Lower lobe of right lung (tissue), 2 donors: Measurements from ENCODE around the gene SMARCD3. TPM values are rescaled to one million over a fixed set of nuclear protein-coding genes. Genes with fewer than 3 reads are reported as not detected.
A peak's percentile ranks its signal among the peaks of the same experiment; 100 is the strongest.

Experiments used
- ATAC-seq, 2 donors: fragments of 200-7000 bp; cut with Tn5 transposase; one replicate each; pipeline ENCODE4 v1.9.1; 2020 to 2022; ENCODE audit warnings: mild to moderate bottlenecking in 2 of 2, moderate library complexity in 2 of 2
- DNase-seq: peaks from one replicate; pipeline ENCODE4 v3.0.0-alpha.2; 2020
- H3K27ac ChIP-seq: fragments of 200-600 bp; one replicate; pipeline ENCODE4 v1.8.0; 2022
- H3K27me3 ChIP-seq: fragments of 200-600 bp; one replicate; pipeline ENCODE4 v1.8.0; 2022; ENCODE audit warnings: low read depth
- H3K36me3 ChIP-seq: fragments of 200-600 bp; one replicate; pipeline ENCODE4 v1.8.0; 2022; ENCODE audit warnings: mild to moderate bottlenecking
- H3K4me1 ChIP-seq: fragments of 200-600 bp; one replicate; pipeline ENCODE4 v1.8.0; 2022
- H3K4me3 ChIP-seq: fragments of 200-600 bp; one replicate; pipeline ENCODE4 v1.8.0; 2022; ENCODE audit warnings: mild to moderate bottlenecking
- H3K9me3 ChIP-seq: fragments of 200-600 bp; one replicate; pipeline ENCODE4 v1.8.0; 2022
- CTCF ChIP-seq: fragments of 200-600 bp; IDR thresholded peaks from one replicate; pipeline ENCODE4 v1.8.0; 2022; ENCODE audit warnings: antibody characterized with exemption, mild to moderate bottlenecking
- intact Hi-C: fragments of 100-400 bp; cut with DNase I; formaldehyde crosslinking; loops from one replicate; pipeline ENCODE4 v1.11.0; 2022
- total RNA-seq: library from RNA; stranded (reverse); fragmentation: NEBNext Ultra II Directional; extraction: Animal tissue kit (Norgen Biotek cat#: 25700); gene quantifications from one replicate; pipeline ENCODE4 v1.2.1, GENCODE V29; 2021
- donor health status: DM: no; HTN: yes; CAD: no; lungs with severe emphysema.

SMARCD3 gene
- total RNA-seq, 1 donor from 2014 or later: 53.1 TPM

GRCh38 chr7:151275813-151276577 is 27.5 kb upstream of the SMARCD3 start:
- intact Hi-C loops: no loop called here
- Histone ChIP-seq H3K27ac (no peak overlapping the region), H3K36me3 (no peaks in the 10 kb centered on the region), H3K27me3 (peaks cover 5% of the 10 kb centered on the region), H3K4me3 (peak overlapping the region; percentile 49), H3K4me1 (peaks cover 40% of the 10 kb centered on the region), H3K9me3 (no peaks in the 10 kb centered on the region)
- TF ChIP-seq CTCF: no peak
- no peak for DNase-seq
- ATAC-seq: peak in 1 of 2 donors; percentile 25

- intact Hi-C loops: no loop called here
- no peak for TF ChIP-seq CTCF
- H3K36me3 ChIP-seq: no peaks in the 10 kb centered on the region
- H3K4me1 ChIP-seq: peaks cover 41% of the 10 kb centered on the region
- H3K9me3 ChIP-seq: no peaks in the 10 kb centered on the region
- H3K27ac ChIP-seq: no peak overlapping the region
- no peak overlapping the region for H3K4me3 ChIP-seq
- DNase-seq (no peak), ATAC-seq (no peak)
- peaks cover 5% of the 10 kb centered on the region for H3K27me3 ChIP-seq
Observed at GRCh38 chr7:151274936-151275812, 26.7 kb upstream of the SMARCD3 start.

DNA sequence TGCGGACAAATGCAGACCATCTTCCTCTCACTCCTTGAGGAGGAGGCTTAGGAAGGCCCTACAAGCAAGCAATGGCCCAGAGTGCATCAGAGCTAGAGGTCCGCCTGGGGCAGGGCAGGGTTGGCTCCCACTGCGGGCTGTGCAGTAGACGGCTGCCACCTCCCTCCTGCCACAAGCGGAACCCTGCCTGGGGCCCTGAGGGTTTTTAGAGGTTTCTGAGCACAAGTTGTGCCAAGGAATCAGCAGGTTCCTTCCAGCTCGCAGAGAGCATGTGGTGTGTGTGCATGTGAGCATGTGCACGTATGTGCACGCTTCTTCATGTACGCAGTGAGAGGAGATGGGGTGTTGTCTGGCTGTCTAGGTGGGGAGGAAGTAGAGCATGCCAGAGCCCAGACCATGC is 25.9 kb upstream of the SMARCD3 start:
- intact Hi-C loops: no loop called here
- Histone ChIP-seq H3K27ac (no peak overlapping the region), H3K27me3 (peaks cover 5% of the 10 kb centered on the region), H3K9me3 (no peaks in the 10 kb centered on the region), H3K4me1 (peaks cover 41% of the 10 kb centered on the region), H3K36me3 (no peaks in the 10 kb centered on the region), H3K4me3 (no peak overlapping the region)
- DNase-seq (no peak), ATAC-seq (no peak)
- no peak for TF ChIP-seq CTCF

- no peak overlapping the region for H3K4me3 ChIP-seq
- H3K4me1 ChIP-seq: peaks cover 41% of the 10 kb centered on the region
- ATAC-seq: peak in 1 of 2 donors; percentile 2
- TF ChIP-seq CTCF: no peak
- H3K27me3 ChIP-seq: peaks cover 5% of the 10 kb centered on the region
- no peaks in the 10 kb centered on the region for H3K36me3 ChIP-seq
- H3K27ac ChIP-seq: no peak overlapping the region
- no peaks in the 10 kb centered on the region for H3K9me3 ChIP-seq
- intact Hi-C loops: no loop called here
- no peak for DNase-seq
Observed at GRCh38 chr7:151273651-151274390, 25.3 kb upstream of the SMARCD3 start.

DNA sequence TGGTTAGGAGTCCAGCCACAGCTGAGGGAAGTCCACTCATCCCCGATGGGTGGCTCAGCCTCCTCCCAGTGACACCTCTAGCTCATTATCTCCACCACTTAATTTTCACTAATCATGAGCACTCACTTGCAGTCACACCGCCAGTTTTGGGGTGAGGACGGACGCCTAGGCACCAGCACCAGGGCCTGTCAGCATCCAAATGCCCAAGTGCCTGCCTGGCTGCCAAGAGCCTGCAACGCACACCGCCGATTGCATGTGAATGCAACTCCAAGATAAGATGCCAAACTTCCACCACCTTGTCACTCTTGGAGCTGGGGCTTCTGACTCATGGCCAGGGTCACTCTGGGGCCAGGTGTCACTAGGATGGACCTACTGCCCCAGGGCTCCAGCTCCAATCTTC is 24.4 kb upstream of the SMARCD3 start:
- DNase-seq (no peak), ATAC-seq (no peak)
- Histone ChIP-seq H3K36me3 (no peaks in the 10 kb centered on the region), H3K9me3 (no peaks in the 10 kb centered on the region), H3K27me3 (peaks cover 3% of the 10 kb centered on the region), H3K4me3 (no peak overlapping the region), H3K27ac (peak overlapping the region; percentile 70), H3K4me1 (peaks cover 41% of the 10 kb centered on the region)
- no peak for TF ChIP-seq CTCF
- intact Hi-C loops: no loop called here
